HCT116 (cell line): ENCODE data around the gene ARL9. TPM values are rescaled to one million over a fixed set of nuclear protein-coding genes. Genes with fewer than 3 reads are reported as not detected.

Experiments used
- ATAC-seq: fragments of 200-7000 bp; cut with Tn5 transposase; 2 replicates; pipeline ENCODE4 v1.9.1; 2020; ENCODE audit warnings: mild to moderate bottlenecking, moderate library complexity
- BruUV-seq: library from RNA; stranded (reverse); fragments of 400-500 nt; replicated peaks from 2 replicates; lab custom pipeline; 2021; lab: Mats Ljungman, UMichigan
- CTCF ChIA-PET: fragments of 300-600 bp; sonication (Branson Sonifier 250); formaldehyde crosslinking; loops from one replicate; lab custom pipeline; 2021; ENCODE audit warnings: antibody characterized with exemption; lab: Charles Lee
- POLR2A ChIA-PET: fragments of 300-600, 350-600 bp; sonication (Branson Sonifier 250); formaldehyde crosslinking; loops from one replicate; lab custom pipeline; 2021; ENCODE audit warnings: antibody characterized with exemption; lab: Charles Lee
- RAD21 ChIA-PET, 2 experiments: fragments of 300-600 bp; sonication (Branson Sonifier 250); formaldehyde crosslinking; loops; one replicate each; lab custom pipeline; 2023; ENCODE audit warnings: low total read pairs in 2 of 2; ENCODE audit not compliant: uncharacterized antibody in 2 of 2, unreplicated experiment in 2 of 2, low non-redundant PET in 1 of 2; lab: Charles Lee
- DNase-seq: peaks from one replicate; pipeline ENCODE4 v3.0.0-alpha.2; 2010; ENCODE audit warnings: low read depth, low spot score
- H2AFZ ChIP-seq: fragments of 200-600 bp; shearing (Covaris generic), sonication (generic); 2 replicates; pipeline ENCODE4 v1.6.1; 2017; ENCODE audit warnings: low read depth, mixed run types, mixed read lengths, antibody characterized with exemption, low read length; ENCODE audit not compliant: poor library complexity, severe bottlenecking
- H3K27ac ChIP-seq: 2 replicates; pipeline ENCODE4 v1.5.1; 2012; ENCODE audit warnings: low read depth, low read length
- H3K27me3 ChIP-seq: fragments of 200-600 bp; sonication (generic); 2 replicates; pipeline ENCODE4 v1.6.1; 2016; ENCODE audit warnings: mixed run types, low read length, mixed read lengths; ENCODE audit not compliant: insufficient read depth
- H3K36me3 ChIP-seq, 2 experiments: fragments of 200-500 bp in 1 of 2; fragments of 200-600 bp in 1 of 2; sonication (Bioruptor generic) in 1 of 2; sonication (generic) in 1 of 2; 2 replicates each; pipeline versions ENCODE4 v1.5.1 to v1.6.1; 2014 to 2016; ENCODE audit warnings: low read length in 2 of 2, inconsistent platforms in 1 of 2, mixed read lengths in 1 of 2, mixed run types in 1 of 2; ENCODE audit not compliant: insufficient read depth in 2 of 2, control insufficient read depth in 1 of 2
- H3K4me1 ChIP-seq, 2 experiments: fragments of 200-600 bp in 1 of 2; sonication (generic) in 1 of 2; 2 replicates each; pipeline versions ENCODE4 v1.5.1 to v1.6.1; 2012 to 2017; ENCODE audit warnings: low read length in 2 of 2, inconsistent platforms in 1 of 2, mild to moderate bottlenecking in 1 of 2, mixed read lengths in 1 of 2, mixed run types in 1 of 2, moderate library complexity in 1 of 2; ENCODE audit not compliant: insufficient read depth in 2 of 2, control insufficient read depth in 1 of 2
- H3K4me2 ChIP-seq: fragments of 200-600 bp; sonication (generic); 2 replicates; pipeline ENCODE4 v1.6.1; 2017; ENCODE audit warnings: mixed run types, low read length, mixed read lengths
- H3K4me3 ChIP-seq, 2 experiments: fragments of 200-600 bp in 1 of 2; sonication (generic) in 1 of 2; replicated peaks in 1 of 2; 2 replicates each; pipeline ENCODE4 v1.5.1; 2011 to 2016; ENCODE audit warnings: low read length in 2 of 2, control low read depth in 1 of 2, low read depth in 1 of 2, mild to moderate bottlenecking in 1 of 2, mixed read lengths in 1 of 2, mixed run types in 1 of 2
- H3K79me2 ChIP-seq: fragments of 200-600 bp; sonication (generic); 2 replicates; pipeline ENCODE4 v1.6.1; 2017; ENCODE audit warnings: mild to moderate bottlenecking, mixed run types, low read length, moderate library complexity, mixed read lengths; ENCODE audit not compliant: insufficient read depth
- H3K9ac ChIP-seq: fragments of 200-600 bp; sonication (generic); 2 replicates; pipeline ENCODE4 v1.6.1; 2016; ENCODE audit warnings: low read length, mixed read lengths
- H3K9me2 ChIP-seq: fragments of 200-600 bp; sonication (generic), shearing (Covaris generic); 2 replicates; pipeline ENCODE4 v1.6.1; 2017; ENCODE audit warnings: mixed run types, mild to moderate bottlenecking, moderate library complexity; ENCODE audit not compliant: insufficient read depth
- H3K9me3 ChIP-seq, 2 experiments: fragments of 200-500 bp in 1 of 2; fragments of 200-600 bp in 1 of 2; sonication (Bioruptor generic) in 1 of 2; sonication (generic) in 1 of 2; 2 replicates each; pipeline ENCODE4 v1.6.1; 2014 to 2017; ENCODE audit warnings: low read length in 2 of 2, mixed read lengths in 2 of 2, inconsistent platforms in 1 of 2, low read depth in 1 of 2, mild to moderate bottlenecking in 1 of 2, mixed run types in 1 of 2, moderate library complexity in 1 of 2; ENCODE audit not compliant: control insufficient read depth in 1 of 2, insufficient read depth in 1 of 2
- H4K20me1 ChIP-seq: fragments of 200-600 bp; sonication (generic), shearing (Covaris generic); 2 replicates; pipeline ENCODE4 v1.6.1; 2017; ENCODE audit warnings: mixed run types, mild to moderate bottlenecking, moderate library complexity; ENCODE audit not compliant: insufficient read depth
- ELF1 ChIP-seq: IDR thresholded peaks from 2 replicates; pipeline ENCODE4 v1.6.1; 2012; ENCODE audit warnings: low read depth, borderline replicate concordance
- EZH2 ChIP-seq: fragments of 200-600 bp; sonication (generic); IDR thresholded peaks from 2 replicates; pipeline ENCODE4 v1.6.1; 2017; ENCODE audit warnings: antibody characterized with exemption, mixed run types
- EZH2phosphoT487 ChIP-seq: fragments of 200-600 bp; IDR thresholded peaks from 2 replicates; pipeline ENCODE4 v1.6.1; 2018; ENCODE audit warnings: antibody characterized with exemption, borderline replicate concordance
- FOSL1 ChIP-seq: IDR thresholded peaks from 2 replicates; pipeline ENCODE4 v1.6.1; 2012; ENCODE audit warnings: low read depth
- TCF7L2 ChIP-seq: IDR thresholded peaks from 2 replicates; pipeline ENCODE4 v1.7.0; 2011; ENCODE audit warnings: borderline replicate concordance, inconsistent platforms; ENCODE audit not compliant: insufficient read depth, insufficient read length; ENCODE audit errors: extremely low read depth
- ZFX ChIP-seq: fragments of 450-650 bp; IDR thresholded peaks from 2 replicates; pipeline ENCODE4 v1.6.1; 2017
- ZNF274 ChIP-seq: fragments of 200-500 bp; sonication (Bioruptor generic); IDR thresholded peaks from 2 replicates; pipeline ENCODE4 v1.6.1; 2014; ENCODE audit warnings: mild to moderate bottlenecking, low read depth, low read length, inconsistent platforms
- intact Hi-C: fragments of 100-400 bp; cut with micrococcal nuclease; formaldehyde crosslinking; loops from 2 replicates; pipeline ENCODE4 v1.10.0; 2022
- total RNA-seq: library from RNA; stranded (reverse); gene quantifications from one replicate; pipeline ENCODE4 v1.2.1, GENCODE V29; 2021; ENCODE audit not compliant: unreplicated experiment

The ARL9 gene
- total RNA-seq, 1 experiment from 2014 or later = not detected

GRCh38 chr4:56531149-56531770, 25.7 kb downstream of the ARL9 start:
- Histone ChIP-seq H4K20me1 (no peaks in the 10 kb centered on the region), H3K4me3 (no peak overlapping the region; a peak in 1 of 4 replicates), H3K27ac (no peak overlapping the region), H3K4me1 (peaks cover 0 to 11% of the 10 kb centered on the region in 2 experiments; a peak in 3 of 4 replicates), H3K9me3 (no peaks in the 10 kb centered on the region), H3K79me2 (no peaks in the 10 kb centered on the region), H2AFZ (no peak overlapping the region), H3K27me3 (no peaks in the 10 kb centered on the region), H3K36me3 (no peaks in the 10 kb centered on the region), H3K9ac (no peak overlapping the region), H3K9me2 (no peaks in the 10 kb centered on the region), H3K4me2 (peak overlapping the region; percentile 85)
- no peak for DNase-seq
- ATAC-seq = no peak
- no TSS peak for BruUV-seq
- intact Hi-C loops = no loop called here
- CTCF ChIA-PET = interaction anchor here (1.1 kb wide), 1 partner anchor 14 kb away, joined by 3 read pairs; no protein-coding TSS in a partner anchor
- no peak for TF ChIP-seq ZFX
- TF ChIP-seq, all 23 proteins: peak for 0
- ChIA-PET RAD21 (no interaction called here), POLR2A (interaction anchor here (1.0 kb wide), 1 partner anchor 13 kb away, joined by 3 read pairs; no protein-coding TSS in a partner anchor)

DNA sequence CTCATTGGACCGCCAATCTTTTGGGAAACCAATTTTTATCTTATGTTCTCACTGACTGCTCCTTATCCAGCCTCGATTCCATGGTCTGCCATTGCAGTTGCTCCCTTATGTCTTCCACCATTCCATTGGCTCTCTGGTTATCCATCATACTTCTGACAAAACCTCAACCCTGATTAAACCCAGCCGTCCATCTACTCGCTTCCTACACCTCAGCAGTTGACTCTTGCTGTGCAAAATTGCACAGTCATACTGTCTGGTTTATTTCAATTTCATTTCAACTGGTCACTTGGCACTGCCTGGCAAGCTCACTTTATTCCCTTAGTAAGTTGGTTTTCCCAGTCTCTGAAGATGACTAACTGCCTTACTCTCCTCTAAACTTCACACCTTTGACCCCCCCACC, 26.2 kb downstream of the ARL9 start:
- POLR2A ChIA-PET = interaction anchor here (1.0 kb wide), 1 partner anchor 12 kb away, joined by 3 read pairs; no protein-coding TSS in a partner anchor
- Histone ChIP-seq H3K9me3 (no peaks in the 10 kb centered on the region), H3K36me3 (no peaks in the 10 kb centered on the region), H4K20me1 (no peaks in the 10 kb centered on the region), H3K79me2 (no peaks in the 10 kb centered on the region), H3K27ac (no peak overlapping the region), H2AFZ (no peak overlapping the region), H3K27me3 (no peaks in the 10 kb centered on the region), H3K9ac (no peak overlapping the region), H3K4me3 (no peak overlapping the region), H3K9me2 (no peaks in the 10 kb centered on the region), H3K4me2 (no peak overlapping the region), H3K4me1 (peaks cover 0 to 11% of the 10 kb centered on the region in 2 experiments; a peak in 3 of 4 replicates)
- intact Hi-C loops = no loop called here
- TF ChIP-seq ZNF274 (no peak), TCF7L2 (no peak), EZH2phosphoT487 (no peak), ELF1 (no peak), FOSL1 (no peak), EZH2 (no peak)
- RAD21 ChIA-PET = no interaction called here
- no peak for ATAC-seq
- CTCF ChIA-PET = interaction anchor here (1.1 kb wide), 1 partner anchor 13 kb away, joined by 3 read pairs; no protein-coding TSS in a partner anchor
- DNase-seq = no peak
- no TSS peak for BruUV-seq
